ENCODE measurements around the gene TAF12. TPM values are rescaled to one million over a fixed set of nuclear protein-coding genes. Genes with fewer than 3 reads are reported as not detected.
"Not testable (repeated sequence)": the region's sequence is repeated elsewhere in the genome, so short reads cannot be mapped to it uniquely, and the experiment has no call there.

TAF12 gene
- total and polyA plus RNA-seq, 10 of the 15 experiments (the other 5 are each of a cell fraction or from before 2014, with no cell fraction given), result 18.3 to 43.3 (median 28.6) TPM

DNA sequence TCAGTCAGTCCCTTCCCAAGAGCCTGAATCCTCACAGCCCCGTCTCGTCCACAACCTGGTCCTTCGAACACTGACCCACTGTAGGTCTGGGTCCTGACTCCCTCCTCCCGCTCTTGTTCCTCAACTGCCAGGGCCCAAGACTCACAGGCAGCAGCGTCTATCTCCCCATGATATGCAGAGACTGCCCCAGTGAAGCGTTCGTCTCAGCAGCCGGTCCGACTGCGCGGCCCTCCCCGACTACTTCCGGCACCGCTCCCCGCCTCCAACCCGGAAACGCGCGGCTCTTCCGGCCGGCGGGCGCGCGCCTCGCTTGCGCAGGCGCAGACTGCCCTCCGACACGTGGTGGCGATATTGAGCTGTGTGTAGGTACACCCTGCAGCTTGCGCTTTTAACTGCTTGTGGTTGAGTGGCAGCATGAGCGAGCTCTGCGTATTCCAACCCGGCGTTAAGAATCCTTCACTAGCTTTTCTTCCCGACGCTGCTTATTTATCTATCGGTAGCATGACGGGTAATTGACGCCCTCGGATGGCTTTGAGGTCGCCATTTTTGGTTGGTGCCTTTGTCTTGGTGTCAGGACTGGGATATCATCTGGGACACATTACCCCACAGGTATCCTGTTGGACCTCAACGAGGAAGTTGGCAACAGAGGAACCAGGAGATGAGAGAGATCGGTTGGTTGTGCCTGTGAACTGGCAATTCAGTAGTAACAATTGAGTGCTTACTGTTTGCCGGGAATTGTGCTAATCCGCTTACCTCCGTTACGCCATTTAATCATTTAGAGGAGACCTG is at the start of gene TAF12 (continued):
- TF ChIP-seq, protein P1, sequence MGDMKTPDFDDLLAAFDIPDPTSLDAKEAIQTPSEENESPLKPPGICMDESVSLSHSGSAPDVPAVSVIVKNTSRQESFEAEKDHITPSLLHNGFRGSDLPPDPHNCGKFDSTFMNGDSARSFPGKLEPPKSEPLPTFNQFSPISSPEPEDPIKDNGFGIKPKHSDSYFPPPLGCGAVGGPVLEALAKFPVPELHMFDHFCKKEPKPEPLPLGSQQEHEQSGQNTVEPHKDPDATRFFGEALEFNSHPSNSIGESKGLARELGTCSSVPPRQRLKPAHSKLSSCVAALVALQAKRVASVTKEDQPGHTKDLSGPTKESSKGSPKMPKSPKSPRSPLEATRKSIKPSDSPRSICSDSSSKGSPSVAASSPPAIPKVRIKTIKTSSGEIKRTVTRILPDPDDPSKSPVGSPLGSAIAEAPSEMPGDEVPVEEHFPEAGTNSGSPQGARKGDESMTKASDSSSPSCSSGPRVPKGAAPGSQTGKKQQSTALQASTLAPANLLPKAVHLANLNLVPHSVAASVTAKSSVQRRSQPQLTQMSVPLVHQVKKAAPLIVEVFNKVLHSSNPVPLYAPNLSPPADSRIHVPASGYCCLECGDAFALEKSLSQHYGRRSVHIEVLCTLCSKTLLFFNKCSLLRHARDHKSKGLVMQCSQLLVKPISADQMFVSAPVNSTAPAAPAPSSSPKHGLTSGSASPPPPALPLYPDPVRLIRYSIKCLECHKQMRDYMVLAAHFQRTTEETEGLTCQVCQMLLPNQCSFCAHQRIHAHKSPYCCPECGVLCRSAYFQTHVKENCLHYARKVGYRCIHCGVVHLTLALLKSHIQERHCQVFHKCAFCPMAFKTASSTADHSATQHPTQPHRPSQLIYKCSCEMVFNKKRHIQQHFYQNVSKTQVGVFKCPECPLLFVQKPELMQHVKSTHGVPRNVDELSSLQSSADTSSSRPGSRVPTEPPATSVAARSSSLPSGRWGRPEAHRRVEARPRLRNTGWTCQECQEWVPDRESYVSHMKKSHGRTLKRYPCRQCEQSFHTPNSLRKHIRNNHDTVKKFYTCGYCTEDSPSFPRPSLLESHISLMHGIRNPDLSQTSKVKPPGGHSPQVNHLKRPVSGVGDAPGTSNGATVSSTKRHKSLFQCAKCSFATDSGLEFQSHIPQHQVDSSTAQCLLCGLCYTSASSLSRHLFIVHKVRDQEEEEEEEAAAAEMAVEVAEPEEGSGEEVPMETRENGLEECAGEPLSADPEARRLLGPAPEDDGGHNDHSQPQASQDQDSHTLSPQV (IDR thresholded peaks at IDR 0.05), result no peak
- no peak for TF ChIP-seq HDAC2 (IDR thresholded peaks at IDR 0.05)
- TF ChIP-seq CREB1 (IDR thresholded peaks at IDR 0.05; ENCODE audit: low read depth), result peak; percentile 64; the same call in 1 of the 2 replicates
- TF ChIP-seq, protein P2, sequence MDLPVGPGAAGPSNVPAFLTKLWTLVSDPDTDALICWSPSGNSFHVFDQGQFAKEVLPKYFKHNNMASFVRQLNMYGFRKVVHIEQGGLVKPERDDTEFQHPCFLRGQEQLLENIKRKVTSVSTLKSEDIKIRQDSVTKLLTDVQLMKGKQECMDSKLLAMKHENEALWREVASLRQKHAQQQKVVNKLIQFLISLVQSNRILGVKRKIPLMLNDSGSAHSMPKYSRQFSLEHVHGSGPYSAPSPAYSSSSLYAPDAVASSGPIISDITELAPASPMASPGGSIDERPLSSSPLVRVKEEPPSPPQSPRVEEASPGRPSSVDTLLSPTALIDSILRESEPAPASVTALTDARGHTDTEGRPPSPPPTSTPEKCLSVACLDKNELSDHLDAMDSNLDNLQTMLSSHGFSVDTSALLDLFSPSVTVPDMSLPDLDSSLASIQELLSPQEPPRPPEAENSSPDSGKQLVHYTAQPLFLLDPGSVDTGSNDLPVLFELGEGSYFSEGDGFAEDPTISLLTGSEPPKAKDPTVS (IDR thresholded peaks at IDR 0.05; ENCODE audit: low read depth, low read length), result no peak
- TF ChIP-seq, protein P3, sequence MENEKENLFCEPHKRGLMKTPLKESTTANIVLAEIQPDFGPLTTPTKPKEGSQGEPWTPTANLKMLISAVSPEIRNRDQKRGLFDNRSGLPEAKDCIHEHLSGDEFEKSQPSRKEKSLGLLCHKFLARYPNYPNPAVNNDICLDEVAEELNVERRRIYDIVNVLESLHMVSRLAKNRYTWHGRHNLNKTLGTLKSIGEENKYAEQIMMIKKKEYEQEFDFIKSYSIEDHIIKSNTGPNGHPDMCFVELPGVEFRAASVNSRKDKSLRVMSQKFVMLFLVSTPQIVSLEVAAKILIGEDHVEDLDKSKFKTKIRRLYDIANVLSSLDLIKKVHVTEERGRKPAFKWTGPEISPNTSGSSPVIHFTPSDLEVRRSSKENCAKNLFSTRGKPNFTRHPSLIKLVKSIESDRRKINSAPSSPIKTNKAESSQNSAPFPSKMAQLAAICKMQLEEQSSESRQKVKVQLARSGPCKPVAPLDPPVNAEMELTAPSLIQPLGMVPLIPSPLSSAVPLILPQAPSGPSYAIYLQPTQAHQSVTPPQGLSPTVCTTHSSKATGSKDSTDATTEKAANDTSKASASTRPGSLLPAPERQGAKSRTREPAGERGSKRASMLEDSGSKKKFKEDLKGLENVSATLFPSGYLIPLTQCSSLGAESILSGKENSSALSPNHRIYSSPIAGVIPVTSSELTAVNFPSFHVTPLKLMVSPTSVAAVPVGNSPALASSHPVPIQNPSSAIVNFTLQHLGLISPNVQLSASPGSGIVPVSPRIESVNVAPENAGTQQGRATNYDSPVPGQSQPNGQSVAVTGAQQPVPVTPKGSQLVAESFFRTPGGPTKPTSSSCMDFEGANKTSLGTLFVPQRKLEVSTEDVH (IDR thresholded peaks at IDR 0.05; ENCODE audit: low read depth, partially characterized antibody), result peak; percentile 59
- TF ChIP-seq LARP7 (IDR thresholded peaks at IDR 0.05), result peak; percentile 43
- TF ChIP-seq RUNX3 (IDR thresholded peaks at IDR 0.05; ENCODE audit: low read length), result peak; percentile 87
- TF ChIP-seq BHLHE40 (IDR thresholded peaks at IDR 0.05; ENCODE audit: borderline replicate concordance in 1 of 2, low read depth in 2 of 2, low read length in 1 of 2), result peak; percentile 64 to 67; a peak in 3 of 4 replicates

DNA sequence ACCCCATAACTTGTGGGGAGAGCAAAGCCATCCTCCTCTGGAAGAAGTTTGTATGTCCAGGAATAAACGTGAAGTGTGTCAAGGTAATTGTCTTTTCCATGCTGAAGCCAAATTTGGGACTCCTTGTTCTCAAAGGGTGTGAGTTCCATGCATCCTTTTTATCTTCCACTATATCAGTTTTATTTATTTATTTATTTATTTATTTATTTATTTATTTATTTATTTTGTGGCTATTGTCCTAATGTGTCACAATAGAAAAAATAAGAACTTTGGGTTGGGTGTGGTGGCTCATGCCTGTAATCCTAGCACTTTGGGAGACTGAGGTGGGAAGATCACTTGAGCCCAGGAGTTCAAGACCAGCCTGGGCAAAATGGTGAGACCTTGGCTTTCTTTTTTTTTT is 48.8 kb upstream of the TAF12 start:
- peaks cover 2 to 12% of the 10 kb centered on the region in 2 experiments; a peak in 3 of 4 replicates for H3K36me3 ChIP-seq (ENCODE audit: control insufficient read depth in 2 of 2, insufficient read depth in 2 of 2, low read length in 1 of 2)
- H4K20me1 ChIP-seq (ENCODE audit: control insufficient read depth, insufficient read depth); SMC1A ChIA-PET (ENCODE audit: uncharacterized antibody, unreplicated experiment); ATAC-seq; FAIRE-seq; H3K9ac ChIP-seq (ENCODE audit: control insufficient read depth, insufficient read depth, low read length); H3K27ac ChIP-seq (ENCODE audit: control insufficient read depth, insufficient read depth); H3K27me3 ChIP-seq (replicated peaks in 1 of 2; ENCODE audit: control insufficient read depth in 2 of 2, insufficient read depth in 2 of 2, low read length in 1 of 2); H2AFZ ChIP-seq (ENCODE audit: control insufficient read depth, low read depth, low read length); intact Hi-C loops (cut with micrococcal nuclease; ENCODE audit: unreplicated experiment); H3K9me3 ChIP-seq (replicated peaks; ENCODE audit: control insufficient read depth, insufficient read depth, low read length); H3K4me2 ChIP-seq (ENCODE audit: control insufficient read depth, insufficient read depth); H3K4me3 ChIP-seq; H3K79me2 ChIP-seq (ENCODE audit: control insufficient read depth, insufficient read depth, low read length); RAD21 ChIA-PET (ENCODE audit: unreplicated experiment); BruUV-seq (replicated peaks); DNase-seq (ENCODE audit: low read depth, low spot score); H3K4me1 ChIP-seq (ENCODE audit: control insufficient read depth, insufficient read depth, low read length); in situ Hi-C loops (cut with MboI); CTCF ChIA-PET: not testable (repeated sequence)
- 100% methylated on average over 1 of the region's 1 CpG for WGBS (ENCODE audit: insufficient coverage, insufficient replicate concordance, low lambda C conversion rate, missing lambda C conversion rate)
- POLR2A ChIA-PET, result interaction anchor here (0.6 kb wide), 1 partner anchor 45 kb away, joined by 4 read pairs; the partner anchor contains the start of gene YTHDF2

All from GM12878 (cell line).